Duodenal mucosa (tissue), 2 donors: Measurements from ENCODE around the gene ZC3H12C.

Experiments used
- H3K27ac ChIP-seq: one replicate; pipeline ENCODE4 v1.7.0; 2013; ENCODE audit warnings: low read depth, low read length
- H3K27me3 ChIP-seq, 2 donors: one replicate each; pipeline ENCODE4 v1.7.0; 2013; ENCODE audit warnings: low read length in 2 of 2, control low read depth in 1 of 2; ENCODE audit not compliant: insufficient read depth in 2 of 2, control insufficient read depth in 1 of 2
- H3K36me3 ChIP-seq, 2 donors: one replicate each; pipeline ENCODE4 v1.7.0; 2013; ENCODE audit warnings: low read length in 2 of 2, control low read depth in 1 of 2; ENCODE audit not compliant: insufficient read depth in 2 of 2, control insufficient read depth in 1 of 2
- H3K4me1 ChIP-seq, 2 donors: one replicate each; pipeline ENCODE4 v1.7.0; 2013; ENCODE audit warnings: low read length in 2 of 2, control low read depth in 1 of 2; ENCODE audit not compliant: insufficient read depth in 2 of 2, control insufficient read depth in 1 of 2
- H3K4me3 ChIP-seq, 2 donors: one replicate each; pipeline ENCODE4 v1.7.0; 2013; ENCODE audit warnings: low read length in 2 of 2, low read depth in 1 of 2
- H3K9ac ChIP-seq, 2 donors: one replicate each; pipeline ENCODE4 v1.7.0; 2013; ENCODE audit warnings: low read length in 2 of 2, low read depth in 1 of 2
- H3K9me3 ChIP-seq, 2 donors: one replicate each; pipeline ENCODE4 v1.7.0; 2013; ENCODE audit warnings: low read length in 2 of 2, control low read depth in 1 of 2; ENCODE audit not compliant: control insufficient read depth in 1 of 2

The ZC3H12C gene

GRCh38 chr11:110176366-110177085 is 83.3 kb downstream of the ZC3H12C start:
- Histone ChIP-seq H3K9ac (no peak overlapping the region), H3K36me3 (no peaks in the 10 kb centered on the region), H3K27me3 (no peaks in the 10 kb centered on the region), H3K9me3 (no peaks in the 10 kb centered on the region), H3K4me1 (peaks cover 3 to 9% of the 10 kb centered on the region in 2 donors), H3K4me3 (no peak overlapping the region), H3K27ac (no peak overlapping the region)

GRCh38 chr11:110177086-110177456 is 83.9 kb downstream of the ZC3H12C start:
- Histone ChIP-seq H3K27ac (no peak overlapping the region), H3K27me3 (no peaks in the 10 kb centered on the region), H3K9me3 (no peaks in the 10 kb centered on the region)

GRCh38 chr11:110179064-110179463 is 85.9 kb downstream of the ZC3H12C start:
- H3K4me3 ChIP-seq = no peak overlapping the region
- no peaks in the 10 kb centered on the region for H3K36me3 ChIP-seq
- no peaks in the 10 kb centered on the region for H3K27me3 ChIP-seq
- no peaks in the 10 kb centered on the region for H3K9me3 ChIP-seq
- H3K9ac ChIP-seq = no peak overlapping the region
- H3K4me1 ChIP-seq = peaks cover 0 to 7% of the 10 kb centered on the region in 2 donors
- no peak overlapping the region for H3K27ac ChIP-seq

More at GRCh38 chr11:110177086-110177456, 83.9 kb downstream of the ZC3H12C start:
- Histone ChIP-seq H3K9ac (no peak overlapping the region), H3K36me3 (no peaks in the 10 kb centered on the region), H3K4me3 (no peak overlapping the region), H3K4me1 (peaks cover 3 to 9% of the 10 kb centered on the region in 2 donors)

GRCh38 chr11:110182886-110183285 is 89.7 kb downstream of the ZC3H12C start:
- H3K4me3 ChIP-seq = no peak overlapping the region
- no peak overlapping the region for H3K9ac ChIP-seq
- H3K36me3 ChIP-seq = no peaks in the 10 kb centered on the region
- peaks cover 0 to 2% of the 10 kb centered on the region in 2 donors for H3K27me3 ChIP-seq
- H3K4me1 ChIP-seq = no peaks in the 10 kb centered on the region
- no peaks in the 10 kb centered on the region for H3K9me3 ChIP-seq
- H3K27ac ChIP-seq = no peak overlapping the region

- Histone ChIP-seq H3K9ac (no peak overlapping the region), H3K27me3 (peaks cover 0 to 2% of the 10 kb centered on the region in 2 donors), H3K4me3 (no peak overlapping the region), H3K36me3 (no peaks in the 10 kb centered on the region), H3K27ac (no peak overlapping the region), H3K4me1 (no peaks in the 10 kb centered on the region), H3K9me3 (no peaks in the 10 kb centered on the region)
These were observed 91.3 kb downstream of the ZC3H12C start for GRCh38 chr11:110184456-110184855.

GRCh38 chr11:110185121-110185591 is 92.0 kb downstream of the ZC3H12C start:
- H3K4me1 ChIP-seq = no peaks in the 10 kb centered on the region
- H3K36me3 ChIP-seq = no peaks in the 10 kb centered on the region
- no peak overlapping the region for H3K4me3 ChIP-seq
- H3K9ac ChIP-seq = no peak overlapping the region
- no peak overlapping the region for H3K27ac ChIP-seq
- peaks cover 0 to 2% of the 10 kb centered on the region in 2 donors for H3K27me3 ChIP-seq
- no peaks in the 10 kb centered on the region for H3K9me3 ChIP-seq

GRCh38 chr11:110185599-110185998 is 92.4 kb downstream of the ZC3H12C start:
- Histone ChIP-seq H3K9ac (no peak overlapping the region), H3K4me3 (no peak overlapping the region), H3K4me1 (no peaks in the 10 kb centered on the region), H3K27me3 (peaks cover 0 to 2% of the 10 kb centered on the region in 2 donors), H3K9me3 (no peaks in the 10 kb centered on the region), H3K27ac (no peak overlapping the region), H3K36me3 (no peaks in the 10 kb centered on the region)

GRCh38 chr11:110186456-110186855 is 93.3 kb downstream of the ZC3H12C start:
- Histone ChIP-seq H3K4me3 (no peak overlapping the region), H3K9ac (no peak overlapping the region), H3K36me3 (no peaks in the 10 kb centered on the region), H3K27me3 (peaks cover 0 to 2% of the 10 kb centered on the region in 2 donors), H3K27ac (no peak overlapping the region), H3K4me1 (no peaks in the 10 kb centered on the region), H3K9me3 (no peaks in the 10 kb centered on the region)

- Histone ChIP-seq H3K4me1 (no peaks in the 10 kb centered on the region), H3K27me3 (peaks cover 0 to 2% of the 10 kb centered on the region in 2 donors), H3K4me3 (no peak overlapping the region), H3K27ac (no peak overlapping the region), H3K9ac (no peak overlapping the region), H3K36me3 (no peaks in the 10 kb centered on the region), H3K9me3 (no peaks in the 10 kb centered on the region)
These were observed 93.7 kb downstream of the ZC3H12C start for GRCh38 chr11:110186867-110187266.

- H3K4me1 ChIP-seq = no peaks in the 10 kb centered on the region
- H3K4me3 ChIP-seq = no peak overlapping the region
- no peak overlapping the region for H3K9ac ChIP-seq
- H3K9me3 ChIP-seq = no peaks in the 10 kb centered on the region
- H3K27me3 ChIP-seq = peaks cover 0 to 2% of the 10 kb centered on the region in 2 donors
- H3K36me3 ChIP-seq = no peaks in the 10 kb centered on the region
- H3K27ac ChIP-seq = no peak overlapping the region
These were observed 94.5 kb downstream of the ZC3H12C start for GRCh38 chr11:110187731-110188130.
